ENCODE data around the gene GIGYF2. TPM values are rescaled to one million over a fixed set of nuclear protein-coding genes. Genes with fewer than 3 reads are reported as not detected.
"Not testable (repeated sequence)": the region's sequence is repeated elsewhere in the genome, so short reads cannot be mapped to it uniquely, and the experiment has no call there.

Gene GIGYF2
- total and polyA plus RNA-seq, 5 experiments from 2014 or later = 18.1 to 86.5 (median 31.1) TPM

GRCh38 chr2:232693344-232693743 is 3.8 kb upstream of the GIGYF2 start:
- H3K4me3 Mint-ChIP-seq = no peak overlapping the region
- DNase-seq (no peak), ATAC-seq (no peak)
- no peaks in the 10 kb centered on the region for H3K27me3 Mint-ChIP-seq
- peaks cover 1 to 11% (median 7%) of the 10 kb centered on the region in 4 donors for H3K4me1 Mint-ChIP-seq
- no peaks in the 10 kb centered on the region for H3K36me3 Mint-ChIP-seq
- peak overlapping the region in 4 of 10 donors; percentile 8 to 58 (median 28) for H3K27ac Mint-ChIP-seq
- peaks cover 0 to 14% (median 7%) of the 10 kb centered on the region in 9 donors for H3K9me3 Mint-ChIP-seq
- POLR2A ChIA-PET = no interaction called here

DNA sequence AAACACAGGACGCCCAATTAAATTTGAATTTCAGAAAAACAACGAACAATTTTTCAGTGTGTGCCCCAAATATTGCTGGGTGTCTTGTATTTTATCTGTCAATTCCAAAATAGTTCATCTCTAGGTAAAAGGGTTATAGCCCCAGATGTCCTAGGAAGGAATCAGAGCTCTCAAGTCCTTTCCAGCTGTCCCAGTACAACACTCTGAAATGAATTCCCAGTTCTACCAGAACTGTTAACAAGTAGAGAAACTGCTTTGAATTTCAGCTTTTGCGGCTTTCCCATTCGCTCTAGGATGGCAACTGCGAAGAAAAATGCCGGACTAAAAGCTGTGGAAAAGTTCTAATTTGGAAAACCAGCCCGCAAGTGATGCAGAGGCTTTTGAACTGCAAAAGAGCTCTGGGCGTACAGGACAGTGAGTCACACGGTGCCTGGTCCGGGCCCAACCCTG is 497 bp upstream of the GIGYF2 start:
- ATAC-seq (peak; percentile 4 to 7), DNase-seq (no peak)
- Mint-ChIP-seq H3K9me3 (peaks cover 0 to 14% (median 4%) of the 10 kb centered on the region in 9 donors), H3K36me3 (peaks cover 0 to 7% (median 3%) of the 10 kb centered on the region in 3 donors), H3K27ac (peak overlapping the region; percentile 57 to 94 (median 88)), H3K4me1 (peaks cover 21 to 37% (median 33%) of the 10 kb centered on the region in 4 donors), H3K4me3 (peak overlapping the region; percentile 73 to 96 (median 86)), H3K27me3 (no peaks in the 10 kb centered on the region)
- POLR2A ChIA-PET = interaction anchor here (0.5 to 0.6 kb wide), 2 partner anchors 9 to 21 kb away, joined by 3 read pairs; no protein-coding TSS in a partner anchor

DNA sequence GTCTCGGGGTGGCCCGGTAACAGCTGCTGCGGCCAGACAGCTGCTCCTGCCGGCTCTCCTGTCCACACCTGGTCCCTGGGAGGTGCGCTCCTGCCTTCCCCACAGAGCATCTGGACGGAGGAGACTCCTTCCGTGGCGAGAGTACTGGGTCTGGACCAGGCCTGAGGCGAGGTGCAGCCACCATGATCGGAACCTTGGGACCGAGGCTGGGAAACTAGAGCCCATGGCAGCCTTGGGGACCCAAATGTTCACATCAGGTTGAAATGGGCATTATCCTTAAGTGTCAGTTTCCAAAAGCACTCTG is 628 bp downstream of the GIGYF2 start:
- ATAC-seq = no peak
- Mint-ChIP-seq H3K27ac (peak overlapping the region; percentile 87 to 96 (median 92)), H3K36me3 (peaks cover 0 to 12% (median 3%) of the 10 kb centered on the region in 3 donors), H3K27me3 (no peaks in the 10 kb centered on the region), H3K9me3 (peaks cover 0 to 14% (median 4%) of the 10 kb centered on the region in 9 donors), H3K4me3 (peak overlapping the region; percentile 88 to 96 (median 92)), H3K4me1 (peaks cover 22 to 47% (median 37%) of the 10 kb centered on the region in 4 donors)
- no peak for DNase-seq
- POLR2A ChIA-PET = interaction anchor here (0.5 to 1.1 kb wide), 2 partner anchors 9 to 10 kb away, joined by 3 to 4 read pairs; no protein-coding TSS in a partner anchor

GRCh38 chr2:232698556-232699091 is 1.5 kb downstream of the GIGYF2 start:
- H3K36me3 Mint-ChIP-seq = peaks cover 0 to 15% (median 6%) of the 10 kb centered on the region in 3 donors
- peaks cover 22 to 50% (median 41%) of the 10 kb centered on the region in 4 donors for H3K4me1 Mint-ChIP-seq
- peaks cover 0 to 14% (median 4%) of the 10 kb centered on the region in 9 donors for H3K9me3 Mint-ChIP-seq
- ATAC-seq = no peak
- POLR2A ChIA-PET = interaction anchor here (0.5 to 1.1 kb wide), 2 partner anchors 10 to 45 kb away, joined by 3 to 5 read pairs; no protein-coding TSS in a partner anchor
- peak overlapping the region; percentile 88 to 96 (median 92) for H3K4me3 Mint-ChIP-seq
- H3K27me3 Mint-ChIP-seq = no peaks in the 10 kb centered on the region
- peak overlapping the region in 9 of 10 donors; percentile 58 to 95 (median 88) for H3K27ac Mint-ChIP-seq
- no peak for DNase-seq

DNA sequence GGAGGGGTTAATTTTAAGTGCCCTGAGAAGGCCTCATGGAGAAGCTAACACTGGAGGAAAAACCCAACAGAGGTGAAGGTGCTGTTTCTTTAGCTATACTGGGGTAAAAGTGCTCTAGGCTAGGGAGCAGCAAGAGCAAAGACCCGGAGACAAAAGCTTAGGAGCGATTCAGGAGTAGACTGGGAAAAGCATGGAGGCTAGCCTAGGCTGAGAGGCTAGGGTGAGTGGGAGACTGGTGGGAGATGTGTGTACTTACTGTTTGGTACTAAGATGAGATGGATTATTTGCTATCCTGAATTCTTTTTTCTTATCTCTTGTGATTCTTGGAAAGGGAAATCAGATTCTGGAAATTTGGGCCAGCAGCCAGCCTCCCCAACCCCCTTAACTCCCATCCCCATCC is 2.0 kb downstream of the GIGYF2 start:
- ATAC-seq = no peak
- peaks cover 0 to 20% (median 11%) of the 10 kb centered on the region in 3 donors for H3K36me3 Mint-ChIP-seq
- H3K27ac Mint-ChIP-seq = peak overlapping the region in 7 of 10 donors; percentile 40 to 93 (median 58)
- POLR2A ChIA-PET = interaction anchor here (0.5 kb wide), 1 partner anchor 45 kb away, joined by 5 read pairs; no protein-coding TSS in a partner anchor
- peaks cover 0 to 14% (median 4%) of the 10 kb centered on the region in 9 donors for H3K9me3 Mint-ChIP-seq
- H3K4me1 Mint-ChIP-seq = peaks cover 25 to 55% (median 46%) of the 10 kb centered on the region in 4 donors
- DNase-seq = no peak
- no peaks in the 10 kb centered on the region for H3K27me3 Mint-ChIP-seq
- H3K4me3 Mint-ChIP-seq = peak overlapping the region; percentile 8 to 96 (median 92)

- Mint-ChIP-seq H3K4me1 (peaks cover 27 to 60% (median 50%) of the 10 kb centered on the region in 4 donors), H3K36me3 (peaks cover 0 to 29% (median 16%) of the 10 kb centered on the region in 3 donors), H3K9me3 (peaks cover 0 to 7% (median 0%) of the 10 kb centered on the region in 9 donors), H3K27ac (peak overlapping the region in 3 of 10 donors; percentile 3 to 61 (median 12)), H3K4me3 (peak overlapping the region in 9 of 10 donors; percentile 0 to 96 (median 89)), H3K27me3 (no peaks in the 10 kb centered on the region)
- DNase-seq (no peak), ATAC-seq (no peak)
- POLR2A ChIA-PET = interaction anchor here (0.6 kb wide), 1 partner anchor 8 kb away, joined by 3 read pairs; no protein-coding TSS in a partner anchor
These were observed 3.0 kb downstream of the GIGYF2 start for GRCh38 chr2:232700154-232700553.

- Mint-ChIP-seq H3K4me3 (peak overlapping the region in 1 of 10 donors; percentile 1), H3K27me3 (no peaks in the 10 kb centered on the region), H3K9me3 (no peaks in the 10 kb centered on the region), H3K27ac (no peak overlapping the region), H3K36me3 (peaks cover 0 to 76% (median 28%) of the 10 kb centered on the region in 3 donors), H3K4me1 (peaks cover 7 to 32% (median 22%) of the 10 kb centered on the region in 4 donors)
- POLR2A ChIA-PET = interaction anchor here (0.8 kb wide), 1 partner anchor 10 kb away, joined by 3 read pairs; no protein-coding TSS in a partner anchor
- ATAC-seq = no peak
- DNase-seq = no peak
These were observed 9.9 kb downstream of the GIGYF2 start for GRCh38 chr2:232707076-232707475.

DNA sequence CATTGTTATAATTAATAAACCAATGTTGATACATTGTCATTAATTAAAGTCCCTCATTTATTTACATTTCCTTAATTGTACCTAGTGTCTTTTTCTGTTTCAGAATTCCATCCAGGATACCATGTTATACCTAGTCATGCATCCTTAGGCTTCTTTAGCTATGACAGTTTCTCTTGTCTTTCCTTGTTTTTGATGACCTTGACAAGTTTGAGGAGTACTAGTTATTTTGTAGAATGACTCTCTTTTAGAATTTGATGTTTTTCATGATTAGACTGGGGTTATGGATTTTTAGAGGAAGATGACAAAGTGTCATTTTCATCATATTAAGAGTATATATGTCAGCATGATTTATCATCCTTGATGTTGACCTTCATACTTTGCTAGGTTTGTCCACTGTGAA is 16.4 kb downstream of the GIGYF2 start:
- peaks cover 2 to 76% (median 30%) of the 10 kb centered on the region in 3 donors for H3K36me3 Mint-ChIP-seq
- POLR2A ChIA-PET = no interaction called here

DNA sequence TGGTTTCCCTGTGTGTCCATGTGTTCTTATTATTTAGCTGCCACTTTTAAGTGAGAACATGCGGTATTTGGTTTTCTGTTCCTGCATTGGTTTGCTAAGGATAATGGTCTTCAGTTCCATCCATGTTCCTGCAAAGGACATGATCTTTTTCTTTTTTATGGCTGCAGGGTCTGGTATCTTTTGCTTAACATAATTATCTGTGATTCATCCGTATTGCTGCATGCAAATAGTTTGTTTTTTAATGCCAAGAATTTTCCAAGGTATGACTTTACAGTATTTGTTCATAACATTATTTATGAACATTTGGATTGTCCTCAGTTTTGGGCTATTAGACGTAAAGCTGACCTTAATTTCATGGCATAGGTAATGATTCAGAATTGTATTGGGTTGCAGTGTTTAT is 17.8 kb downstream of the GIGYF2 start:
- Mint-ChIP-seq H3K27me3 (no peaks in the 10 kb centered on the region), H3K36me3 (peaks cover 10 to 79% (median 40%) of the 10 kb centered on the region in 3 donors), H3K27ac (no peak overlapping the region), H3K4me1 (peaks cover 18 to 46% (median 41%) of the 10 kb centered on the region in 4 donors), H3K4me3 (no peak overlapping the region), H3K9me3 (peaks cover 0 to 3% (median 0%) of the 10 kb centered on the region in 9 donors)
- no peak for DNase-seq
- no peak for ATAC-seq
- POLR2A ChIA-PET = no interaction called here

More for the DNA sequence above, 16.4 kb downstream of the GIGYF2 start:
- Mint-ChIP-seq H3K27me3 (no peaks in the 10 kb centered on the region), H3K4me1 (peaks cover 11 to 38% (median 34%) of the 10 kb centered on the region in 4 donors), H3K9me3 (no peaks in the 10 kb centered on the region), H3K27ac (no peak overlapping the region), H3K4me3 (no peak overlapping the region)
- DNase-seq (no peak), ATAC-seq (no peak)

DNA sequence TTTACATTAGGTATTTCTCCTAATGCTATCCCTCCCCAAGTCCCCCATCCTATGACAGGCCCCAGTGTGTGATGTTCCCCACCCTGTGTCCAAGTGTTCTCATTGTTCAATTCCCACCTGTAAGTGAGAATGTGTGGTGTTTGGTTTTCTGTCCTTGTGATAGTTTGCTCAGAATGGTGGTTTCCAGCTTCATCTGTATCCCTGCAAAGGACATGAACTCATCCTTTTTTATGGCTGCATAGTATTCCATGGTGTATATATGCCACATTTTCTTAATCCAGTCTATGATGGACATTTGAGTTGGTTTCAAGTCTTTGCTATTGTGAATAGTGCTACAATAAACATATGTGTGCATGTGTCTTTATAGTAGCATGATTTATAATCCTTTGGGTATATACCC is 22.9 kb downstream of the GIGYF2 start:
- DNase-seq, H3K9me3 Mint-ChIP-seq, H3K27me3 Mint-ChIP-seq, POLR2A ChIA-PET, ATAC-seq, H3K4me3 Mint-ChIP-seq: not testable (repeated sequence)
- Mint-ChIP-seq H3K36me3 (peaks cover 14 to 78% (median 33%) of the 10 kb centered on the region in 3 donors), H3K27ac (peak overlapping the region in 1 of 10 donors; percentile 38), H3K4me1 (peaks cover 28 to 57% (median 50%) of the 10 kb centered on the region in 4 donors)

DNA sequence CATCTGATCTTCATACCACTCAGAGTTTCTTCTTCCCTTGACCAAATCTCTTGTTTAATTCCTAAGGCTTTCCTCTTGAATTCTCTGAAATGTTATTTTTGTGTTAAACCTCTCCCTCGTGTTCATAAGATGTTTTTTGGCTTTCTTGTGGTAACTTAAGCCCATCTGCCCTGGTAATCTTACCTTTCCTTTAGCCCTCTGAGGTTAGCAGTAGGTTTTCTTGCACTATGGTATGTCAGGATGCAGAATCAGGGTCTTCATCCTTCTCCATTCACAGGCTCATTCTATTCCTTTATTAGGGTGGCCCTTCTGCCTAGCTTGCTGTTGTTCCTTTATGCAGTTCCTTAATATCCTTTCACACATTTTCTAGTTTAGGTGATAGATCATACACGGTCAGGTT is 24.1 kb downstream of the GIGYF2 start:
- Mint-ChIP-seq H3K27ac (peak overlapping the region in 9 of 10 donors; percentile 20 to 78 (median 51)), H3K27me3 (no peaks in the 10 kb centered on the region), H3K4me1 (peaks cover 29 to 48% (median 43%) of the 10 kb centered on the region in 4 donors), H3K36me3 (peaks cover 14 to 80% (median 38%) of the 10 kb centered on the region in 3 donors), H3K4me3 (peak overlapping the region in 7 of 10 donors; percentile 5 to 41 (median 25)), H3K9me3 (peaks cover 0 to 4% (median 0%) of the 10 kb centered on the region in 9 donors)
- ATAC-seq (no peak), DNase-seq (no peak)
- POLR2A ChIA-PET = no interaction called here

GRCh38 chr2:232721882-232722281 is 24.8 kb downstream of the GIGYF2 start:
- Mint-ChIP-seq H3K27ac (peak overlapping the region in 9 of 10 donors; percentile 20 to 78 (median 60)), H3K4me1 (peaks cover 28 to 44% (median 40%) of the 10 kb centered on the region in 4 donors), H3K9me3 (peaks cover 0 to 4% (median 0%) of the 10 kb centered on the region in 9 donors), H3K4me3 (peak overlapping the region in 6 of 10 donors; percentile 5 to 41 (median 28)), H3K27me3 (no peaks in the 10 kb centered on the region), H3K36me3 (peaks cover 14 to 78% (median 38%) of the 10 kb centered on the region in 3 donors)
- POLR2A ChIA-PET = no interaction called here
- ATAC-seq = no peak
- no peak for DNase-seq

- Mint-ChIP-seq H3K4me1 (peaks cover 30 to 46% (median 42%) of the 10 kb centered on the region in 4 donors), H3K27me3 (no peaks in the 10 kb centered on the region), H3K9me3 (peaks cover 0 to 4% (median 0%) of the 10 kb centered on the region in 9 donors), H3K4me3 (peak overlapping the region in 1 of 10 donors; percentile 44), H3K36me3 (peaks cover 21 to 81% (median 42%) of the 10 kb centered on the region in 3 donors), H3K27ac (peak overlapping the region in 3 of 10 donors; percentile 9 to 74 (median 43))
- ATAC-seq (no peak), DNase-seq (no peak)
- POLR2A ChIA-PET = no interaction called here
These were observed 25.9 kb downstream of the GIGYF2 start for GRCh38 chr2:232723027-232723426.
